GM12878 (cell line): Measurements from ENCODE around the gene RPL7A. TPM values are rescaled to one million over a fixed set of nuclear protein-coding genes. Genes with fewer than 3 reads are reported as not detected.

Experiments used
- ATAC-seq: fragments of 200-7000 bp; cut with Tn5 transposase; 3 replicates; pipeline ENCODE4 v1.9.1; 2020; ENCODE audit warnings: mild to moderate bottlenecking, moderate library complexity
- BruUV-seq: library from RNA; stranded (reverse); fragments of 400-500 nt; replicated peaks from 2 replicates; lab custom pipeline; 2021; lab: Mats Ljungman, UMichigan
- CTCF ChIA-PET: fragments of 300-600 bp; sonication (Branson Sonifier 250); formaldehyde crosslinking; extraction: SDS; loops from one replicate; lab custom pipeline; 2021; ENCODE audit warnings: inconsistent platforms; lab: Yijun Ruan, JAX
- POLR2A ChIA-PET: fragments of 350-600 bp; formaldehyde crosslinking; extraction: SDS; loops from one replicate; lab custom pipeline; 2021; ENCODE audit warnings: inconsistent platforms; lab: Charles Lee
- RAD21 ChIA-PET: fragments of 300-600 bp; sonication (Branson Sonifier 250); formaldehyde crosslinking; loops from one replicate; lab custom pipeline; 2023; ENCODE audit warnings: antibody characterized with exemption; ENCODE audit not compliant: unreplicated experiment; lab: Charles Lee
- SMC1A ChIA-PET: fragments of 300-600 bp; sonication (Branson Sonifier 250); formaldehyde crosslinking; loops from one replicate; lab custom pipeline; 2023; ENCODE audit not compliant: unreplicated experiment, uncharacterized antibody; lab: Charles Lee
- DNase-seq: peaks from one replicate; pipeline ENCODE4 v3.0.0-alpha.2; 2011; ENCODE audit warnings: low read depth, low spot score
- FAIRE-seq: peaks from 3 replicates; lab custom pipeline; 2011; peaks lifted over from hg19 to GRCh38; lab: Jason Lieb, UNC
- H2AFZ ChIP-seq: 2 replicates; pipeline ENCODE4 v1.6.0; 2011; ENCODE audit warnings: low read depth, low read length, control low read depth; ENCODE audit not compliant: control insufficient read depth
- H3K27ac ChIP-seq: 2 replicates; pipeline ENCODE4 v1.5.1; 2011; ENCODE audit warnings: control low read depth; ENCODE audit not compliant: control insufficient read depth, insufficient read depth
- H3K27me3 ChIP-seq, 2 experiments: replicated peaks in 1 of 2; 2 replicates each; pipeline versions ENCODE4 v1.6.0 to v1.6.1; 2011; ENCODE audit warnings: low read length in 1 of 2; ENCODE audit not compliant: control insufficient read depth in 2 of 2, insufficient read depth in 2 of 2
- H3K36me3 ChIP-seq, 2 experiments: 2 replicates each; pipeline ENCODE4 v1.5.1; 2011; ENCODE audit warnings: low read length in 1 of 2; ENCODE audit not compliant: control insufficient read depth in 2 of 2, insufficient read depth in 2 of 2
- H3K4me1 ChIP-seq: 2 replicates; pipeline ENCODE4 v1.6.1; 2011; ENCODE audit warnings: mild to moderate bottlenecking, low read length, moderate library complexity, mixed read lengths; ENCODE audit not compliant: control insufficient read depth, insufficient read depth
- H3K4me2 ChIP-seq: 2 replicates; pipeline ENCODE4 v1.6.0; 2011; ENCODE audit warnings: control low read depth; ENCODE audit not compliant: control insufficient read depth, insufficient read depth
- H3K4me3 ChIP-seq: fragments of 200-600 bp; sonication (generic); 2 replicates; pipeline ENCODE4 v1.5.1; 2016
- H3K79me2 ChIP-seq: 2 replicates; pipeline ENCODE4 v1.6.0; 2011; ENCODE audit warnings: low read length; ENCODE audit not compliant: control insufficient read depth, insufficient read depth
- H3K9ac ChIP-seq: 2 replicates; pipeline ENCODE4 v1.8.0; 2011; ENCODE audit warnings: low read length, control low read depth, mixed read lengths; ENCODE audit not compliant: control insufficient read depth, insufficient read depth
- H3K9me3 ChIP-seq: replicated peaks from 3 replicates; pipeline ENCODE4 v1.5.1; 2011; ENCODE audit warnings: mild to moderate bottlenecking, low read length; ENCODE audit not compliant: control insufficient read depth, insufficient read depth
- H4K20me1 ChIP-seq: 2 replicates; pipeline ENCODE4 v1.6.0; 2011; ENCODE audit not compliant: control insufficient read depth, insufficient read depth
- BACH1 ChIP-seq: fragments of 450-650 bp; IDR thresholded peaks from 2 replicates; pipeline ENCODE4 v1.6.1; 2017; ENCODE audit warnings: mild to moderate bottlenecking, borderline replicate concordance
- CREB1 ChIP-seq: IDR thresholded peaks from 2 replicates; pipeline ENCODE4 v1.6.1; 2012; ENCODE audit warnings: low read depth, mild to moderate bottlenecking, inconsistent platforms
- FOXK2 ChIP-seq: fragments of 450-650 bp; IDR thresholded peaks from 2 replicates; pipeline ENCODE4 v1.6.1; 2017; ENCODE audit warnings: mild to moderate bottlenecking, moderate library complexity
- KAT2A ChIP-seq: conservative IDR thresholded peaks from 2 replicates; pipeline ENCODE4 v1.6.1; 2011; ENCODE audit warnings: low read depth, low read length; ENCODE audit not compliant: control insufficient read depth
- MEF2B ChIP-seq: fragments of 450-650 bp; IDR thresholded peaks from 2 replicates; pipeline ENCODE4 v1.6.1; 2018; ENCODE audit warnings: mild to moderate bottlenecking, moderate library complexity; ENCODE audit not compliant: partially characterized antibody, poor library complexity, severe bottlenecking
- MYC ChIP-seq: IDR thresholded peaks from 2 replicates; pipeline ENCODE4 v1.6.1; 2011; ENCODE audit warnings: mild to moderate bottlenecking, low read length, moderate library complexity, inconsistent platforms; ENCODE audit not compliant: insufficient read depth, insufficient replicate concordance, insufficient read length, severe bottlenecking
- NRF1 ChIP-seq: conservative IDR thresholded peaks from 2 replicates; pipeline ENCODE4 v1.6.1; 2011; ENCODE audit warnings: mild to moderate bottlenecking, low read depth, low read length, improper control_type of control experiment
- PAX8 ChIP-seq: fragments of 450-650 bp; IDR thresholded peaks from 2 replicates; pipeline ENCODE4 v1.6.1; 2017; ENCODE audit warnings: mild to moderate bottlenecking, moderate library complexity
- RUNX3 ChIP-seq: IDR thresholded peaks from 2 replicates; pipeline ENCODE4 v1.6.1; 2012; ENCODE audit warnings: low read length, inconsistent platforms
- TAF1 ChIP-seq: IDR thresholded peaks from 2 replicates; pipeline ENCODE4 v1.6.1; 2011; ENCODE audit warnings: mild to moderate bottlenecking, low read depth, low read length, borderline replicate concordance
- YY1 ChIP-seq: IDR thresholded peaks from 2 replicates; pipeline ENCODE4 v1.6.1; 2011; ENCODE audit warnings: low read depth, mild to moderate bottlenecking, low read length
- WGBS: methylation state at CpG from one replicate; pipeline ENCODE4 v1.1.6; 2016; ENCODE audit warnings: low lambda C conversion rate; ENCODE audit not compliant: insufficient replicate concordance, insufficient coverage; ENCODE audit errors: missing lambda C conversion rate; 5-methylcytosine and 5-hydroxymethylcytosine counted together
- in situ Hi-C: fragments of 300-500 bp; cut with MboI; formaldehyde crosslinking; loops from 9 replicates; pipeline ENCODE4 v1.14.3; 2018; ENCODE audit warnings: mixed read lengths
- intact Hi-C: fragments of 100-400 bp; cut with micrococcal nuclease; formaldehyde crosslinking; loops from one replicate; pipeline ENCODE4 v1.14.2; 2022; ENCODE audit not compliant: unreplicated experiment
- polyA plus RNA-seq, 11 experiments: library from polyadenylated mRNA; depleted of rRNA in 4 of 11; unstranded in 6 of 11; stranded (reverse) in 5 of 11; fragments of >200 nt; fragmentation: Nextera tagmentation in 4 of 11; fragmentation: Illumina TruSeq in 1 of 11; extraction: Ambion mirVana in 4 of 11; extraction: Trizol in 1 of 11; gene quantifications; 1 replicate in 1 of 11; 2 replicates in 10 of 11; pipeline versions ENCODE4 v1.2.1 to v1.2.3, GENCODE V29; 2011 to 2016; ENCODE audit warnings: inconsistent platforms in 2 of 11, missing spikeins in 2 of 11, low read depth in 1 of 11
- total RNA-seq, 4 experiments: library from RNA; depleted of rRNA in 3 of 4; stranded (reverse); fragments of >200 nt in 3 of 4; fragmentation: Illumina TruSeq in 1 of 4; extraction: Trizol in 1 of 4; gene quantifications; 2 replicates each; pipeline versions ENCODE4 v1.2.1 to v1.2.3, GENCODE V29; 2013 to 2021
- TF ChIP-seq, protein P1 (sequence below): IDR thresholded peaks from 2 replicates; pipeline ENCODE4 v1.6.1; 2011; ENCODE audit warnings: low read depth, low read length, improper control_type of control experiment, borderline replicate concordance
- TF ChIP-seq, protein P2 (sequence below): IDR thresholded peaks from 2 replicates; pipeline ENCODE4 v1.6.1; 2012; ENCODE audit warnings: low read length, inconsistent platforms
- TF ChIP-seq, protein P3 (sequence below): IDR thresholded peaks from 2 replicates; pipeline ENCODE4 v1.6.1; 2012; ENCODE audit warnings: low read depth, low read length, improper control_type of control experiment
- TF ChIP-seq, protein P4 (sequence below): IDR thresholded peaks from 2 replicates; pipeline ENCODE4 v1.6.1; 2012; ENCODE audit warnings: low read depth, low read length, improper control_type of control experiment
- TF ChIP-seq, protein P5 (sequence below): fragments of 450-650 bp; IDR thresholded peaks from 2 replicates; pipeline ENCODE4 v1.6.1; 2016; ENCODE audit warnings: mild to moderate bottlenecking
- TF ChIP-seq, protein P6 (sequence below): IDR thresholded peaks from 2 replicates; pipeline ENCODE4 v1.6.1; 2011; ENCODE audit warnings: borderline replicate concordance, low read depth, mild to moderate bottlenecking, moderate library complexity, mixed read lengths, low read length; ENCODE audit not compliant: insufficient read depth; ENCODE audit errors: extremely low read length

RPL7A gene
- total and polyA plus RNA-seq, 10 of the 15 experiments (the other 5 are each of a cell fraction or from before 2014, with no cell fraction given): 917 to 5,193 (median 3,326) TPM

DNA sequence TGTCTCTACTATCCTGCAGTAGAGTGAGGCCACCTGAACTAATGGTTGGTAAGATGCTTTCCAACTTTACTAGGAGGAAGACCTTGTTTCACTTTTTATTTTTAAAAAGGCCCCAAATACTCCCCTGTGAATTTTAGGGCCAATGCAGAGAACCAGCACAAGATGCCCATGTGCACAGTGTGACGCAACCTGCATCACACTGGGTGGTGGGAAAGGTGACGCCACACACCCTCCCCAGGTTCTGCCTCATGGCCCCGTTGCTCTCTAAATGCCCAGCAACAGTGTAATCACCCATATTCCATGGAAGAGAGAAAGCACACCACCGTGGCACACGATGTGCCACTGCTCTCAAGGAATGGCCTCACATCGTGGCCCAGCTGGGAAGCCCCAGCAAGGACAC, 21.4 kb downstream of the RPL7A start:
- no peak overlapping the region for H3K4me2 ChIP-seq
- DNase-seq (no peak), ATAC-seq (no peak), FAIRE-seq (no peak)
- H3K4me3 ChIP-seq: no peak overlapping the region
- WGBS: 64% methylated on average over 6 of the region's 6 CpGs
- no peak overlapping the region for H2AFZ ChIP-seq
- RAD21 ChIA-PET: no interaction called here
- no peak overlapping the region for H3K27ac ChIP-seq
- no TSS peak for BruUV-seq
- SMC1A ChIA-PET: no interaction called here
- no peak overlapping the region for H3K9ac ChIP-seq
- H4K20me1 ChIP-seq: peaks cover 37% of the 10 kb centered on the region
- CTCF ChIA-PET: no interaction called here
- POLR2A ChIA-PET: interaction anchor here (1.1 kb wide), 1 partner anchor 12 kb away, joined by 3 read pairs; no protein-coding TSS in a partner anchor
- peaks cover 22% of the 10 kb centered on the region for H3K4me1 ChIP-seq
- intact Hi-C loops (no loop called here), in situ Hi-C loops (no loop called here)
- peaks cover 73% of the 10 kb centered on the region for H3K79me2 ChIP-seq
- H3K36me3 ChIP-seq: peaks cover 27 to 37% of the 10 kb centered on the region in 2 experiments
- no peaks in the 10 kb centered on the region for H3K27me3 ChIP-seq
- no peaks in the 10 kb centered on the region for H3K9me3 ChIP-seq
- TF ChIP-seq YY1: no peak
- TF ChIP-seq, protein P1, sequence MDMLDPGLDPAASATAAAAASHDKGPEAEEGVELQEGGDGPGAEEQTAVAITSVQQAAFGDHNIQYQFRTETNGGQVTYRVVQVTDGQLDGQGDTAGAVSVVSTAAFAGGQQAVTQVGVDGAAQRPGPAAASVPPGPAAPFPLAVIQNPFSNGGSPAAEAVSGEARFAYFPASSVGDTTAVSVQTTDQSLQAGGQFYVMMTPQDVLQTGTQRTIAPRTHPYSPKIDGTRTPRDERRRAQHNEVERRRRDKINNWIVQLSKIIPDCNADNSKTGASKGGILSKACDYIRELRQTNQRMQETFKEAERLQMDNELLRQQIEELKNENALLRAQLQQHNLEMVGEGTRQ: no peak
- TF ChIP-seq, protein P2, sequence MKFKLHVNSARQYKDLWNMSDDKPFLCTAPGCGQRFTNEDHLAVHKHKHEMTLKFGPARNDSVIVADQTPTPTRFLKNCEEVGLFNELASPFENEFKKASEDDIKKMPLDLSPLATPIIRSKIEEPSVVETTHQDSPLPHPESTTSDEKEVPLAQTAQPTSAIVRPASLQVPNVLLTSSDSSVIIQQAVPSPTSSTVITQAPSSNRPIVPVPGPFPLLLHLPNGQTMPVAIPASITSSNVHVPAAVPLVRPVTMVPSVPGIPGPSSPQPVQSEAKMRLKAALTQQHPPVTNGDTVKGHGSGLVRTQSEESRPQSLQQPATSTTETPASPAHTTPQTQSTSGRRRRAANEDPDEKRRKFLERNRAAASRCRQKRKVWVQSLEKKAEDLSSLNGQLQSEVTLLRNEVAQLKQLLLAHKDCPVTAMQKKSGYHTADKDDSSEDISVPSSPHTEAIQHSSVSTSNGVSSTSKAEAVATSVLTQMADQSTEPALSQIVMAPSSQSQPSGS: no peak
- no peak for TF ChIP-seq CREB1
- TF ChIP-seq, protein P3, sequence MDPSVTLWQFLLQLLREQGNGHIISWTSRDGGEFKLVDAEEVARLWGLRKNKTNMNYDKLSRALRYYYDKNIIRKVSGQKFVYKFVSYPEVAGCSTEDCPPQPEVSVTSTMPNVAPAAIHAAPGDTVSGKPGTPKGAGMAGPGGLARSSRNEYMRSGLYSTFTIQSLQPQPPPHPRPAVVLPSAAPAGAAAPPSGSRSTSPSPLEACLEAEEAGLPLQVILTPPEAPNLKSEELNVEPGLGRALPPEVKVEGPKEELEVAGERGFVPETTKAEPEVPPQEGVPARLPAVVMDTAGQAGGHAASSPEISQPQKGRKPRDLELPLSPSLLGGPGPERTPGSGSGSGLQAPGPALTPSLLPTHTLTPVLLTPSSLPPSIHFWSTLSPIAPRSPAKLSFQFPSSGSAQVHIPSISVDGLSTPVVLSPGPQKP: no peak
- TF ChIP-seq, protein P4, sequence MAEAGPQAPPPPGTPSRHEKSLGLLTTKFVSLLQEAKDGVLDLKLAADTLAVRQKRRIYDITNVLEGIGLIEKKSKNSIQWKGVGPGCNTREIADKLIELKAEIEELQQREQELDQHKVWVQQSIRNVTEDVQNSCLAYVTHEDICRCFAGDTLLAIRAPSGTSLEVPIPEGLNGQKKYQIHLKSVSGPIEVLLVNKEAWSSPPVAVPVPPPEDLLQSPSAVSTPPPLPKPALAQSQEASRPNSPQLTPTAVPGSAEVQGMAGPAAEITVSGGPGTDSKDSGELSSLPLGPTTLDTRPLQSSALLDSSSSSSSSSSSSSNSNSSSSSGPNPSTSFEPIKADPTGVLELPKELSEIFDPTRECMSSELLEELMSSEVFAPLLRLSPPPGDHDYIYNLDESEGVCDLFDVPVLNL: no peak
- TF ChIP-seq BACH1: no peak
- TF ChIP-seq MEF2B: no peak
- no peak for TF ChIP-seq FOXK2
- TF ChIP-seq MYC: no peak
- TF ChIP-seq, protein P5, sequence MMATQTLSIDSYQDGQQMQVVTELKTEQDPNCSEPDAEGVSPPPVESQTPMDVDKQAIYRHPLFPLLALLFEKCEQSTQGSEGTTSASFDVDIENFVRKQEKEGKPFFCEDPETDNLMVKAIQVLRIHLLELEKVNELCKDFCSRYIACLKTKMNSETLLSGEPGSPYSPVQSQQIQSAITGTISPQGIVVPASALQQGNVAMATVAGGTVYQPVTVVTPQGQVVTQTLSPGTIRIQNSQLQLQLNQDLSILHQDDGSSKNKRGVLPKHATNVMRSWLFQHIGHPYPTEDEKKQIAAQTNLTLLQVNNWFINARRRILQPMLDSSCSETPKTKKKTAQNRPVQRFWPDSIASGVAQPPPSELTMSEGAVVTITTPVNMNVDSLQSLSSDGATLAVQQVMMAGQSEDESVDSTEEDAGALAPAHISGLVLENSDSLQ: no peak
- TF ChIP-seq TAF1: no peak
- no peak for TF ChIP-seq NRF1
- no peak for TF ChIP-seq KAT2A
- TF ChIP-seq, protein P6, sequence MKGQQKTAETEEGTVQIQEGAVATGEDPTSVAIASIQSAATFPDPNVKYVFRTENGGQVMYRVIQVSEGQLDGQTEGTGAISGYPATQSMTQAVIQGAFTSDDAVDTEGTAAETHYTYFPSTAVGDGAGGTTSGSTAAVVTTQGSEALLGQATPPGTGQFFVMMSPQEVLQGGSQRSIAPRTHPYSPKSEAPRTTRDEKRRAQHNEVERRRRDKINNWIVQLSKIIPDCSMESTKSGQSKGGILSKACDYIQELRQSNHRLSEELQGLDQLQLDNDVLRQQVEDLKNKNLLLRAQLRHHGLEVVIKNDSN: no peak
- TF ChIP-seq PAX8: no peak
- no peak for TF ChIP-seq RUNX3
